GM10266 (cell line): ENCODE data around the gene CCDC91.

Source experiments
- DNase-seq: peaks from one replicate; pipeline ENCODE4 v3.0.0; 2012; ENCODE audit errors: extremely low spot score
- TF ChIP-seq, protein P1 (sequence below): IDR thresholded peaks from 2 replicates; pipeline ENCODE4 v1.5.1; 2012; ENCODE audit warnings: mild to moderate bottlenecking, low read depth; ENCODE audit not compliant: control insufficient read depth, insufficient read depth; ENCODE audit errors: missing control alignments

CCDC91 gene

DNA sequence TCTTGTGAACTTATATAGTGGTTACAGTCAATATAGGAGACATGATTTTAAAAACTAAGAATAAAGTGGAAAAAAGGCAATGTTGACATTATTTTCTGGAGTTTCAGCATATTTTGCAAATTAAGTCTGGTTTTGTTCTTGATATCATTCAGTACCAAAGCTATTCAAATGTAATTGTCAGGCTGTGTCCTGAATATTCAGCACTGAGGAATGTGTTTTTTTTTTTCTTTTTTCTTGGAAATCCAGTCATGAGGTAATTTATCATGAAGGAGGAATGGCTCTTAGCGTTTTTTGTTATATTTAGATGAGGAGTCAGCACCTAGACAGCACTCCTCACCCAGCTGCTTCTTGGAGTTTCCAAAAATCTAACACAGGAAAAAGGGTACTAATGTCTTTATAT is 225.5 kb downstream of the CCDC91 start:
- TF ChIP-seq, protein P1, sequence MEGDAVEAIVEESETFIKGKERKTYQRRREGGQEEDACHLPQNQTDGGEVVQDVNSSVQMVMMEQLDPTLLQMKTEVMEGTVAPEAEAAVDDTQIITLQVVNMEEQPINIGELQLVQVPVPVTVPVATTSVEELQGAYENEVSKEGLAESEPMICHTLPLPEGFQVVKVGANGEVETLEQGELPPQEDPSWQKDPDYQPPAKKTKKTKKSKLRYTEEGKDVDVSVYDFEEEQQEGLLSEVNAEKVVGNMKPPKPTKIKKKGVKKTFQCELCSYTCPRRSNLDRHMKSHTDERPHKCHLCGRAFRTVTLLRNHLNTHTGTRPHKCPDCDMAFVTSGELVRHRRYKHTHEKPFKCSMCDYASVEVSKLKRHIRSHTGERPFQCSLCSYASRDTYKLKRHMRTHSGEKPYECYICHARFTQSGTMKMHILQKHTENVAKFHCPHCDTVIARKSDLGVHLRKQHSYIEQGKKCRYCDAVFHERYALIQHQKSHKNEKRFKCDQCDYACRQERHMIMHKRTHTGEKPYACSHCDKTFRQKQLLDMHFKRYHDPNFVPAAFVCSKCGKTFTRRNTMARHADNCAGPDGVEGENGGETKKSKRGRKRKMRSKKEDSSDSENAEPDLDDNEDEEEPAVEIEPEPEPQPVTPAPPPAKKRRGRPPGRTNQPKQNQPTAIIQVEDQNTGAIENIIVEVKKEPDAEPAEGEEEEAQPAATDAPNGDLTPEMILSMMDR, result no peak
- no peak for DNase-seq

DNA sequence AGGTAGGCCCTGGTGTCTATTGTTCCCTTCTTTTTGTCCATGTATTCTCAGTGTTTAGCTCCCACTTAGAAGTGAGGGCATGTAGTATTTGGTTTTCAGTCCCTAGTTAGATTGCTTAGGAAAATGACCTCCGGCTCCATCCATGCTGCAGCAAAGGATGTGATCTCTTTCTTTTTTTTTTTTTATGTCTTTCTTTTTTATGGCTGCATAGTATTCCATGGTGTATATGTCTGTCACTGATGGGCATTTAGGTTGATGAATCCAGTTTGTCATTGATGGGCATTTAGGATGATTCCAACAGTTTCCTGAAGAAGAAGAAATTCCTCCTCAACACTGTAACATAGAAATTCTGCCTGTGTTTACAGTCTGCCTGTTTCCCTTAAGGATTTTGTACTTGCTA is 231.1 kb downstream of the CCDC91 start:
- TF ChIP-seq, protein P1, result no peak
- no peak for DNase-seq

DNA sequence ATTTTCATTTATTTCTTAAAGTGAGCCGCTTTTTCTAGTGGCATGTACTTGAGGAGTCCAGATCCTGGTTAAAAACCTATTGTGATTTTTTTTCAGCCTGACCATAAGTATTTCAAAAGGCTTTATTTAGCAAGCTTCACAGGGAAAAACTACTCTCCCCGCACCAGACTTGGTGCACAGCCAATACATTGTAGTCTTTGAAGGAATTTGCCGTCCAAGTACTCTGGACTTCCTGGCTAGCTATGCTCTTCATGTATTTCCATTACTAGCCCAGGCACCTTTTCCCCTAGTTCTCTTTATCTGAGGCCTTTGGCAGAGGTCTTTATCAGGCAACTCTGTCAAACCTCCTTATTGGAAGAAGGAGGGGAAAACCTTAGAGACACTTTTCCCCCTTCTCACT is 234.7 kb downstream of the CCDC91 start:
- no peak for DNase-seq
- TF ChIP-seq, protein P1, result no peak

DNA sequence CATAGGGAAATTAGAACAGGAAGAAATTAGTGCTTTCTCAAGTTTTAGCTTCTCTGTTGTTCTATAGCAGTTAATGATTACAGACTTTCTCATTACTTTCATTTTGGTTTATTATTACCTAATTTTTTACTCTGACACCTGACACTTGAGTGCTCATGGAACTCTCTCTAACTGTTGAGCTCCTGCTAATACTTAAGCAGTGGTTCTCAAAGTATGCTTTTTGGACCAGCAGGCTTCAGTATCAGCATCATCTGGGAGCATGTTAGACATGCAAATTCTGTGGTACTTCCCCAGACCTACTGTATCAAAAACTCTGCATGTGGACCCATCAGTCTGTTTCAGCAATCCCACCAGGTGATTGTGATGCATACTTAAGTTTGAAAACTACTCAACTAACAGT is 235.3 kb downstream of the CCDC91 start:
- TF ChIP-seq, protein P1, result no peak

DNA sequence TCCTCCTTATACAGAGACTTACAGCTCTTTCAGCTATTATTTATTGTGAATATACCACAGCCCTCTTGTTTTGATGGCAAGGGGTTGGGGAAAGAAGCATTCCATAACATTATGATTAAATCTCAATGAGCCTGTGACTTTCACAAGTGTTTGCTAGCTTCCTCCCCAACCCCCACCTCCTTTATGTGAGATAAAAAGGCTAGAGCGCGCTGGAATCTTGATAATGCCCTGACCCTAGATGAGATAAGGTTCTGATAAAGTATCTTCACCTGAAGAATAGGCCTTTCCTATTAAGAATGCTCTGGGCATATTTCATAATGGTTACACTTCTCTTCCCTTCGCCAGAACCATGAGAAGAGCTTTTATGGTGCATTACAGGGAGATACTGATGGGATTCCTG is 236.8 kb downstream of the CCDC91 start:
- TF ChIP-seq, protein P1, result no peak
- DNase-seq, result no peak

More for the DNA sequence above, 235.3 kb downstream of the CCDC91 start:
- DNase-seq, result no peak

DNA sequence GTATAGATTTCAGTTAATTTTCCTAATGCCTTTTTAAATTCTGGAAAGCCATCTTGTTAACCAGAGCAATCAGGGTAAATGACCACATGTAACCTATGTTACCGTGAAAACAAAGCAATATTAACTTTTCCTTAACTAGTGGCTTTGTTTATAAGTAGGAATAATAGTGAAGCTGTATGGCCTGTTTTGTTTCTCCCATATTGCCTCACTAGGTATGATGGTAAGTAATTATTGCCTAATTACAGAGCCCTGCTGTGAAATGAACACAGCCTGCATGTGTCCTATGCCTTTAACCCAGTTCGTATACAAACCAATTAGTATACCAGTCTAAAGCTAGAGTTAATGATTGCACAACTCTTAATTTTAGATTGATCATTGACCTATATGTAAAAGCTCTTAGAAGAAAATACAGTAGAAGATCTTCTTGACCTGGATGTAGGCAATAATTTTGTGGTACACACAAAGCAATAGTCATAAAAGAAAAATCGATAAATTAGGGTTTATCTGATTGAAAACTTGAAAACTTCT is 249.9 kb downstream of the CCDC91 start:
- no peak for DNase-seq
- TF ChIP-seq, protein P1, result no peak

DNA sequence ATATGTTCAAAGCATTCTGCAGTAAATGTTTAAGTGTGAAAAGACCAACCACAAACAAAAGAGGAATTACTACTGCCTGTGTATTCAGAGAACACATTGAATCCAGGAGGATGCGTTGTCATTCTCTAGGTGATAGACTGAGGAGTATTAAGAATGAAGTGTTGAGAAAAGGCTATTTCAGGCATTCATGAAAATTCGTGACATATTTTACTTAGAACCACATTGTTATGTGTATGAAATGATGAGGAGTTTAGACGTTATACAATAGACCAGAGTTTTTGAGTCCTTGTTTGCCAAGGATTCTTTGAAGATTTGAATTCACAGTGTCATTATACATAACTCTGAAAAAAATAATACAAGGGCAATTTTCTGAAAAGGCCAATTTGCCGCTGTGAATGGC is 251.8 kb downstream of the CCDC91 start:
- no peak for DNase-seq
- TF ChIP-seq, protein P1, result no peak
